Gastroesophageal sphincter (tissue), 4 donors: Measurements from ENCODE around the gene STUM. TPM values are rescaled to one million over a fixed set of nuclear protein-coding genes. Genes with fewer than 3 reads are reported as not detected.
A peak's percentile ranks its signal among the peaks of the same experiment; 100 is the strongest.
"Not testable (repeated sequence)": the region's sequence is repeated elsewhere in the genome, so short reads cannot be mapped to it uniquely, and the experiment has no call there.

ENCODE experiments used
- ATAC-seq: fragments of 150-250 bp; one replicate; pipeline ENCODE4 v1.9.1; 2016; ENCODE audit warnings: mild to moderate bottlenecking, moderate library complexity
- H3K27ac ChIP-seq, 4 donors: fragments of 200-600 bp; sonication (generic) in 3 of 4; 1 replicate in 3 of 4; 2 replicates in 1 of 4; pipeline ENCODE4 v1.5.1; 2016 to 2019
- H3K27me3 ChIP-seq: fragments of 200-600 bp; sonication (generic); one replicate; pipeline ENCODE4 v1.5.1; 2019
- H3K36me3 ChIP-seq, 2 donors: fragments of 200-600 bp; sonication (generic); one replicate each; pipeline ENCODE4 v1.5.1; 2019; ENCODE audit warnings: control low read depth in 1 of 2
- H3K4me1 ChIP-seq, 3 donors: fragments of 200-600 bp; sonication (generic); 1 replicate in 2 of 3; 2 replicates in 1 of 3; pipeline ENCODE4 v1.5.1; 2016 to 2019; ENCODE audit warnings: control low read depth in 2 of 3
- H3K4me3 ChIP-seq, 2 donors: fragments of 200-600 bp; sonication (generic); one replicate each; pipeline ENCODE4 v1.5.1; 2019; ENCODE audit warnings: mild to moderate bottlenecking in 1 of 2, moderate library complexity in 1 of 2
- H3K9me3 ChIP-seq, 3 donors: fragments of 200-600 bp; sonication (generic); one replicate each; pipeline ENCODE4 v1.5.1; 2017 to 2019; ENCODE audit warnings: control low read depth in 2 of 3
- EP300 ChIP-seq: sonication (generic); formaldehyde crosslinking; IDR thresholded peaks from one replicate; pipeline ENCODE4 v1.6.1; 2017; ENCODE audit warnings: antibody characterized with exemption, mild to moderate bottlenecking
- POLR2A ChIP-seq, 2 donors: fragments of 450-650 bp; IDR thresholded peaks; one replicate each; pipeline ENCODE4 v1.6.1; 2017; ENCODE audit warnings: antibody characterized with exemption in 2 of 2, mild to moderate bottlenecking in 2 of 2, moderate library complexity in 1 of 2
- POLR2AphosphoS5 ChIP-seq: sonication (generic); formaldehyde crosslinking; IDR thresholded peaks from one replicate; pipeline ENCODE4 v1.6.1; 2017; ENCODE audit warnings: antibody characterized with exemption
- WGBS, 2 donors: methylation state at CpG; one replicate each; pipeline ENCODE4 v1.1.5; 2018; ENCODE audit warnings: low coverage in 1 of 2; 5-methylcytosine and 5-hydroxymethylcytosine counted together
- total RNA-seq, 4 donors: library from RNA; depleted of rRNA; stranded (reverse); fragments of >200 nt; gene quantifications; one replicate each; pipeline ENCODE4 v1.1.0, GENCODE V29; 2016
- TF ChIP-seq, protein P1 (sequence below), 4 experiments: fragments of 200-600 bp in 2 of 4; fragments of 450-650 bp in 2 of 4; sonication (generic) in 1 of 4; IDR thresholded peaks; one replicate each; pipeline ENCODE4 v1.5.1; 2017 to 2019; ENCODE audit warnings: antibody characterized with exemption in 4 of 4, mild to moderate bottlenecking in 2 of 4, moderate library complexity in 2 of 4

The STUM gene
- total RNA-seq, 4 donors from 2014 or later = 2.8 to 9.1 (median 4.5) TPM

DNA sequence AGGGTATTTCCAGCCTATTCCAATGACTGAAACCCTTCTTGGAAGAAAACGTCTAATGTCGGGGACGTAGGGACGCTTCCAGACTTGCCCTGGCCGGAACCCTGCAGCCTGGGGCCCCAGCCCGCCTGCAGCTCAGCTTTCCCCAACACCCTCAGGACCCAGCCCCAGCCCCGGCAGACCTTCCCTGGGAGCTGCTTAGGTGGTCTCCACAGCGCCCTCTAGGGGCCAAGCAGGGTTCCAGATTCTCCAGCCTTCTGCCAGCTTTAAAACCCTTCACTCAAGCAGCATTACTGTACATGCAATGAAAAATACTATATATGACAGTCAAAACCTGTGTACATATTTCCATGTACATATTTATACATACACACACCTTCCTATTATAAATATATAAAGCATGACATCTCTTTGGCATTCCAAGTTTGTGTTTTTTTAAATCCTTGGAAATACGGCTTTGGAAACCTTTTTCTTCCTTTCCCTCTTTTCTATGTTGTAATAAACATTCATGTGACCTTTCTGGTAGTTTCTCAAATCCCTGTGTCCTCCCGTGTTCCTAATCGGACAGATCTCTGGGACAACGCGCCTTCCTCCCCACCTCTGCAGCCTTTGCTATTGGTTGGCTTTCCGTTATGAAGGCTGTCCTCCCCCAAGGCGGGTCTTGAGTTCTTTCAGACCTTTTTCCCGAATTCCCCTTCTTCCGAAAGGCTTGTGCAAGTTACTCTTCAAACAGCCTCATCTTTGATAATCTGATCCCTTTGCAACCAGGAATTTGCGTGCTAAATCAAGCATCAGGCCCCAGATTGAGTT lies 60.3 kb downstream of the STUM start:
- WGBS, 2 donors = 39 to 58% methylated on average over 3 to 10 of the region's 18 CpGs
- no peaks in the 10 kb centered on the region for H3K27me3 ChIP-seq
- no peak overlapping the region for H3K4me3 ChIP-seq
- H3K9me3 ChIP-seq = no peaks in the 10 kb centered on the region
- H3K36me3 ChIP-seq = no peaks in the 10 kb centered on the region
- peaks cover 0 to 41% (median 13%) of the 10 kb centered on the region in 3 donors for H3K4me1 ChIP-seq
- no peak for TF ChIP-seq POLR2AphosphoS5
- TF ChIP-seq, protein P1, sequence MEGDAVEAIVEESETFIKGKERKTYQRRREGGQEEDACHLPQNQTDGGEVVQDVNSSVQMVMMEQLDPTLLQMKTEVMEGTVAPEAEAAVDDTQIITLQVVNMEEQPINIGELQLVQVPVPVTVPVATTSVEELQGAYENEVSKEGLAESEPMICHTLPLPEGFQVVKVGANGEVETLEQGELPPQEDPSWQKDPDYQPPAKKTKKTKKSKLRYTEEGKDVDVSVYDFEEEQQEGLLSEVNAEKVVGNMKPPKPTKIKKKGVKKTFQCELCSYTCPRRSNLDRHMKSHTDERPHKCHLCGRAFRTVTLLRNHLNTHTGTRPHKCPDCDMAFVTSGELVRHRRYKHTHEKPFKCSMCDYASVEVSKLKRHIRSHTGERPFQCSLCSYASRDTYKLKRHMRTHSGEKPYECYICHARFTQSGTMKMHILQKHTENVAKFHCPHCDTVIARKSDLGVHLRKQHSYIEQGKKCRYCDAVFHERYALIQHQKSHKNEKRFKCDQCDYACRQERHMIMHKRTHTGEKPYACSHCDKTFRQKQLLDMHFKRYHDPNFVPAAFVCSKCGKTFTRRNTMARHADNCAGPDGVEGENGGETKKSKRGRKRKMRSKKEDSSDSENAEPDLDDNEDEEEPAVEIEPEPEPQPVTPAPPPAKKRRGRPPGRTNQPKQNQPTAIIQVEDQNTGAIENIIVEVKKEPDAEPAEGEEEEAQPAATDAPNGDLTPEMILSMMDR (IDR thresholded peaks at IDR 0.05) = peak in 3 of 4 experiments; percentile 63 to 86 (median 73)
- no peak for TF ChIP-seq POLR2A (IDR thresholded peaks at IDR 0.05)
- no peak overlapping the region for H3K27ac ChIP-seq
- peak; percentile 54 for ATAC-seq

- H3K9me3 ChIP-seq = no peaks in the 10 kb centered on the region
- 81 to 94% methylated on average over 4 to 5 of the region's 11 CpGs for WGBS, 2 donors
- H3K36me3 ChIP-seq = no peaks in the 10 kb centered on the region
- H3K27ac ChIP-seq = no peak overlapping the region
- peaks cover 0 to 31% (median 3%) of the 10 kb centered on the region in 3 donors for H3K4me1 ChIP-seq
- no peak for ATAC-seq
- TF ChIP-seq, protein P1 (IDR thresholded peaks at IDR 0.05) = no peak
- TF ChIP-seq POLR2A (IDR thresholded peaks at IDR 0.05) (no peak), EP300 (no peak), POLR2AphosphoS5 (no peak)
- H3K4me3 ChIP-seq = no peak overlapping the region
- H3K27me3 ChIP-seq = no peaks in the 10 kb centered on the region
Observed at GRCh38 chr1:226609836-226610455, 61.4 kb downstream of the STUM start.

DNA sequence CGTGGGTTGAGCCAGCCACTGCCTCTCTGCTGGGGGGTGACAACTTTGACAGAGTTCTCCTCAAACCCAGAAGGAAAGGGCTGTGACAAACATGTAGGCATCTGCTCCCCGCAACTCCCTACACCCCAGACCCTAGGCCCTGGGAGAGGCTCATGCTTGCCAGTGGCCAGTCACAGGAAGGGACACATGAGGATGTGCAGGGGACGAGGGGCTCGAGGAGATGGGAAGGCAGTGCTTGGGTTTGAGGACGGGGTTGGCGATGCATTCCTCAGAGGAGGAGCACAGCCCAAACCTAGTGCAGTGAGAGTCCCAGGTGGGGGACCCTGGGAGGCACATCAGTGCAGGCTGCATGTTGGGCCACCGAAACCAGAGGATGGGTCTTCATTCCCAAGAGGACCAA lies 62.1 kb downstream of the STUM start:
- TF ChIP-seq POLR2A (IDR thresholded peaks at IDR 0.05) (no peak), POLR2AphosphoS5 (no peak), EP300 (no peak)
- TF ChIP-seq, protein P1 (IDR thresholded peaks at IDR 0.05) = no peak
- Histone ChIP-seq H3K36me3 (no peaks in the 10 kb centered on the region), H3K4me1 (peaks cover 0 to 28% (median 0%) of the 10 kb centered on the region in 3 donors), H3K27me3 (no peaks in the 10 kb centered on the region), H3K9me3 (no peaks in the 10 kb centered on the region), H3K27ac (no peak overlapping the region), H3K4me3 (no peak overlapping the region)
- WGBS, 2 donors = 70% methylated on average over 1 of the region's 7 CpGs; no CpG with 5 or more reads in 1 of the 2 donors
- no peak for ATAC-seq

DNA sequence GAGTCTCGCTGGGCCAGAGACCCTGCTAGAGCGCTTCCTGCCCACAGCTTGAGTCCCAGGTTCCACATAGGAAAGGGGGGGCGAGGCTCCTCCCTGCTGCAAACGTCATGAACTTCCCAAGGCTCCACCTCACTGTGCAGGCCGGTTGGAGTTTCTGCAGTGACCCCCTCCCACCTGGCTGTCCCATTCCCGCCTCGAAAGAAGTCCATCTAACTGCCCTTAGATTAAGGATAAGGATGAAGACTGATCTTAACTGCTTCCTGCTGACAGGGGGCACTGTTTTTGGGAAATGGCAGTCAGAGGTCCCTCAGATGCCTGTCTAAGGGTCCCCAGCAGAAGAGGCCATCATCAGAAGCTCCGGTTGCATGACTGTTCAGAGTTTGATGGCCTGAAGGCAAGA lies 62.7 kb downstream of the STUM start:
- no peak for TF ChIP-seq EP300
- TF ChIP-seq POLR2A (IDR thresholded peaks at IDR 0.05) = no peak
- TF ChIP-seq, protein P1 (IDR thresholded peaks at IDR 0.05) = no peak
- TF ChIP-seq POLR2AphosphoS5 = no peak
- H3K4me3 ChIP-seq = no peak overlapping the region
- WGBS, 2 donors = 0 to 83% methylated on average over 1 to 2 of the region's 8 CpGs
- no peaks in the 10 kb centered on the region for H3K27me3 ChIP-seq
- no peak for ATAC-seq
- H3K9me3 ChIP-seq = no peaks in the 10 kb centered on the region
- no peak overlapping the region for H3K27ac ChIP-seq
- H3K4me1 ChIP-seq = peaks cover 0 to 25% (median 0%) of the 10 kb centered on the region in 3 donors
- H3K36me3 ChIP-seq = no peaks in the 10 kb centered on the region

DNA sequence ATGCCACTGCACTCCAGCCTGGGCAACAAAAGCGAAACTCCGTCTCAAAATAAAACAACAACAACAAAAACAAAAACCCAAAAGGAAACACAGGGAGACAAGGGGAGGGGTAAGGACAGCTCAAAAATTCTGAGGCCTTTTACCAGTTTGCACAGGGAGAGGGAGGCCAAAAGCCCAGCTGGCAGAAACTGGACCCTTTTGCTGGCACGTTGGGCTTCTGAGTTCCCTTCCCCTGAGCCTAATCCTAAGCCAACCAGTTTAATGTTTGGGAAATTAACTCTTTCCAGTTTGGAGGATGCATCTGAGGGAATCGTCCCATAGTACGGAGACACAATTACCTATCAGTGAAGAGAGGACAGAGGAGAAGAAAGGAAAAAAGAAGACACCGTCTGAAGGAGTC lies 63.4 kb downstream of the STUM start:
- not testable (repeated sequence) for ATAC-seq, H3K27ac ChIP-seq, H3K27me3 ChIP-seq, H3K36me3 ChIP-seq, H3K4me3 ChIP-seq, H3K9me3 ChIP-seq
- WGBS, 2 donors = 74 to 77% methylated on average over 4 of the region's 6 CpGs
- H3K4me1 ChIP-seq = peaks cover 0 to 18% (median 0%) of the 10 kb centered on the region in 3 donors
